ENCODE data around the gene MYO9B.

The MYO9B gene

GRCh38 chr19:17260842-17261325 lies 185.3 kb downstream of the MYO9B start:
- Mint-ChIP-seq H3K9me3 (no peaks in the 10 kb centered on the region), H3K27me3 (peaks cover 16% of the 10 kb centered on the region), H3K4me1 (ENCODE audit: low read depth) (peaks cover 7% of the 10 kb centered on the region), H3K27ac (no peak overlapping the region), H3K36me3 (ENCODE audit: low read depth) (no peaks in the 10 kb centered on the region), H3K4me3 (no peak overlapping the region)
- intact Hi-C loops (cut with micrococcal nuclease): loop anchor here (2.0 kb wide), 1 partner anchor 22 kb away; no protein-coding TSS in a partner anchor

DNA sequence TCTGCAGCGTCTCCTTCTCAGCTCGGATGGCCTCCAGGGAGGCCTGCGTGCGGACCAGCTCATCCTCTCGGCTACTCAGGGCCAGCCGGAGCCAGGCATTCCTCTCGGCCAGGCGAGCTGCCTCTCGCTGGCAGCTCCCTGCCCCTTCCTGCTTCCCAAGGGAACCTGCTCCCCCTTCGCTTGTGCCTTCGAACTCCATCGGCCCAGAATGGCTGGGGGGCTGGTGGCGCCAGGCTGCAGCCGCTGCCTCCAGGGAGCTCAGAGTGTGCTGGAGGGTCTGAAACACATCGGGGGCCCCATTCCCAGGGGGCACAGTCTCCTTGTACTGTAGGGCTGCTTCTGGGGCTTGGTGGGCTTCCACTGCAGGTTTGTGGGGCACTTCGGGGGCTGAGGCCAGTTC lies 187.0 kb downstream of the MYO9B start:
- H3K27ac Mint-ChIP-seq: no peak overlapping the region
- H3K4me1 Mint-ChIP-seq (ENCODE audit: low read depth): peaks cover 14% of the 10 kb centered on the region
- no peaks in the 10 kb centered on the region for H3K36me3 Mint-ChIP-seq (ENCODE audit: low read depth)
- peaks cover 11% of the 10 kb centered on the region for H3K27me3 Mint-ChIP-seq
- H3K9me3 Mint-ChIP-seq: no peaks in the 10 kb centered on the region
- intact Hi-C loops (cut with micrococcal nuclease): no loop called here
- no peak overlapping the region for H3K4me3 Mint-ChIP-seq
